Osteoblast (primary cell): ENCODE data around the gene CCDC8. TPM values are rescaled to one million over a fixed set of nuclear protein-coding genes. Genes with fewer than 3 reads are reported as not detected.

ENCODE experiments used
- DNase-seq: peaks from one replicate; pipeline ENCODE4 v3.0.0; 2011; ENCODE audit warnings: low spot score, mixed read lengths; ENCODE audit not compliant: insufficient read length; ENCODE audit errors: missing footprints
- H2AFZ ChIP-seq: 2 replicates; pipeline ENCODE4 v1.6.0; 2011; ENCODE audit warnings: mild to moderate bottlenecking, low read length
- H3K27ac ChIP-seq: 2 replicates; pipeline ENCODE4 v1.5.1; 2011; ENCODE audit warnings: mild to moderate bottlenecking, low read depth, low read length, moderate library complexity
- H3K27me3 ChIP-seq: 2 replicates; pipeline ENCODE4 v1.6.0; 2012; ENCODE audit warnings: mild to moderate bottlenecking, control low read depth, inconsistent platforms, low read length, moderate library complexity; ENCODE audit not compliant: insufficient read depth
- H3K36me3 ChIP-seq: 2 replicates; pipeline ENCODE4 v1.5.1; 2011; ENCODE audit warnings: mild to moderate bottlenecking, low read length, control low read depth, moderate library complexity; ENCODE audit not compliant: insufficient read depth
- H3K4me1 ChIP-seq: 2 replicates; pipeline ENCODE4 v1.5.1; 2011; ENCODE audit warnings: mild to moderate bottlenecking, low read length, control low read depth, moderate library complexity; ENCODE audit not compliant: insufficient read depth
- H3K4me2 ChIP-seq: 2 replicates; pipeline ENCODE4 v1.6.0; 2011; ENCODE audit warnings: mild to moderate bottlenecking, low read length; ENCODE audit not compliant: insufficient read depth
- H3K4me3 ChIP-seq: fragments of 200-600 bp; sonication (generic); 3 replicates; pipeline ENCODE4 v1.5.1; 2012; ENCODE audit warnings: mild to moderate bottlenecking, low read length, inconsistent platforms; ENCODE audit not compliant: insufficient read depth
- H3K79me2 ChIP-seq: 2 replicates; pipeline ENCODE4 v1.6.0; 2012; ENCODE audit warnings: mild to moderate bottlenecking, low read length, control low read depth, inconsistent platforms; ENCODE audit not compliant: insufficient read depth
- H3K9me3 ChIP-seq: 2 replicates; pipeline ENCODE4 v1.5.1; 2011; ENCODE audit warnings: low read depth, low read length, control low read depth
- H4K20me1 ChIP-seq: 2 replicates; pipeline ENCODE4 v1.6.0; 2012; ENCODE audit warnings: mild to moderate bottlenecking, low read length, control low read depth; ENCODE audit not compliant: insufficient read depth
- CTCF ChIP-seq: IDR thresholded peaks from 2 replicates; pipeline ENCODE4 v1.5.1; 2011; ENCODE audit warnings: mild to moderate bottlenecking, low read depth, low read length, moderate library complexity; ENCODE audit errors: extremely low read depth
- total RNA-seq: library from RNA; depleted of rRNA; stranded (reverse); fragments of >200 nt; gene quantifications from 2 replicates; pipeline ENCODE4 v1.2.3, GENCODE V29; 2012

Gene CCDC8
- total RNA-seq, 1 donor, result 17.4 TPM

GRCh38 chr19:46431824-46432223 is 18.5 kb upstream of the CCDC8 start:
- no peaks in the 10 kb centered on the region for H3K9me3 ChIP-seq
- DNase-seq, result peak; percentile 31
- H3K27ac ChIP-seq, result no peak overlapping the region
- no peak overlapping the region for H3K4me2 ChIP-seq
- no peak overlapping the region for H3K4me3 ChIP-seq
- H3K36me3 ChIP-seq, result no peaks in the 10 kb centered on the region
- no peak overlapping the region for H2AFZ ChIP-seq
- no peaks in the 10 kb centered on the region for H3K79me2 ChIP-seq
- peaks cover 4% of the 10 kb centered on the region for H3K4me1 ChIP-seq
- TF ChIP-seq CTCF, result no peak
- H4K20me1 ChIP-seq, result no peaks in the 10 kb centered on the region
- peaks cover 14% of the 10 kb centered on the region for H3K27me3 ChIP-seq

GRCh38 chr19:46429999-46430398 is 16.6 kb upstream of the CCDC8 start:
- no peak for DNase-seq
- no peak overlapping the region for H3K4me2 ChIP-seq
- TF ChIP-seq CTCF, result no peak

GRCh38 chr19:46428239-46429135 is 15.1 kb upstream of the CCDC8 start, which contains the start of gene PNMA8C:
TSS of gene PNMA8C (minus strand) at chr19:46428936. CDS start at chr19:46428359, 577 bp downstream.
- peaks cover 6% of the 10 kb centered on the region for H3K4me1 ChIP-seq
- H3K9me3 ChIP-seq, result no peaks in the 10 kb centered on the region
- H2AFZ ChIP-seq, result peak within 1 kb of the TSS; percentile 65
- DNase-seq, result peak; percentile 90
- peaks cover 21% of the 10 kb centered on the region for H3K27me3 ChIP-seq
- no peak for TF ChIP-seq CTCF
- H3K27ac ChIP-seq, result no peak within 1 kb of the TSS
- no peaks in the 10 kb centered on the region for H3K79me2 ChIP-seq
- H4K20me1 ChIP-seq, result no peaks in the 10 kb centered on the region
- peak within 1 kb of the TSS; percentile 61 for H3K4me3 ChIP-seq
- no peaks in the 10 kb centered on the region for H3K36me3 ChIP-seq
- peak within 1 kb of the TSS; percentile 72 for H3K4me2 ChIP-seq

More at GRCh38 chr19:46429999-46430398, 16.6 kb upstream of the CCDC8 start:
- Histone ChIP-seq H3K9me3 (no peaks in the 10 kb centered on the region), H3K4me1 (peaks cover 6% of the 10 kb centered on the region), H3K27me3 (peaks cover 17% of the 10 kb centered on the region), H3K79me2 (no peaks in the 10 kb centered on the region), H3K36me3 (no peaks in the 10 kb centered on the region), H3K4me3 (no peak overlapping the region), H4K20me1 (no peaks in the 10 kb centered on the region), H2AFZ (no peak overlapping the region), H3K27ac (no peak overlapping the region)

GRCh38 chr19:46427518-46428045 is 14.2 kb upstream of the CCDC8 start:
- H3K27ac ChIP-seq, result no peak overlapping the region
- no peak for TF ChIP-seq CTCF
- H3K9me3 ChIP-seq, result no peaks in the 10 kb centered on the region
- peaks cover 6% of the 10 kb centered on the region for H3K4me1 ChIP-seq
- no peaks in the 10 kb centered on the region for H4K20me1 ChIP-seq
- H3K4me2 ChIP-seq, result no peak overlapping the region
- H3K4me3 ChIP-seq, result no peak overlapping the region
- DNase-seq, result no peak
- H3K36me3 ChIP-seq, result no peaks in the 10 kb centered on the region
- no peak overlapping the region for H2AFZ ChIP-seq
- H3K79me2 ChIP-seq, result no peaks in the 10 kb centered on the region
- H3K27me3 ChIP-seq, result peaks cover 21% of the 10 kb centered on the region
